Cerebellar nuclear complex (tissue), 1 donor: ENCODE results near the gene A2M.

Experiments
- DNase-seq, 2 experiments: peaks; one replicate each; lab custom pipeline; 2025; lab: John Stamatoyannopoulos, UW

The A2M gene

DNA sequence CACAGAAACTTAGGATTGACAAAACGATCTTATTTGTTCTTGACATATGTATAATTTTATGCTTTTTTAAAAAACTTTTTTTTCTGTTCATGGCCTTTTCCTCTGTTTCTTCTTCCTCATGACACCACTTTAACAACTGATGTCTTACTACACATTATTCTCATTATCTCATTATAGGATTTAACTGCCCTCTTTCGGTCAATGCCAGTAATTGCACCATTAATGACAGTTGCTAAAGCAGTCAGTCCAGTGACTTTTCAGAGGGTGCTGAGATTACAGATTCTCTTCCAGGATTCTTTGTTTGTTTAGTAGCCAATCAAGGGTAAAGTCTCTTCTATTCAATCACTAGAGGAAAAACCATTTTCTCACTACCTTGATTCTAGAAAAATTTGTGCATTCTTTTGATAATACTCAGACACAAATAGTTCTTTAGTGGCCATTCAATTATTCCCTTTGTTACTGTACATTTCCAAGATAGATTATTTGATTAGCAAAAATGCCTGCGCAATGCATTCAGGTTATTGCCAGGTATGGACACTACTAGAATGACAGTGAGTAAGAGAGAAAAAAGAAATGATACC, 76.2 kb downstream of the A2M start:
- DNase-seq = peak in 1 of 2 experiments; percentile 16

DNA sequence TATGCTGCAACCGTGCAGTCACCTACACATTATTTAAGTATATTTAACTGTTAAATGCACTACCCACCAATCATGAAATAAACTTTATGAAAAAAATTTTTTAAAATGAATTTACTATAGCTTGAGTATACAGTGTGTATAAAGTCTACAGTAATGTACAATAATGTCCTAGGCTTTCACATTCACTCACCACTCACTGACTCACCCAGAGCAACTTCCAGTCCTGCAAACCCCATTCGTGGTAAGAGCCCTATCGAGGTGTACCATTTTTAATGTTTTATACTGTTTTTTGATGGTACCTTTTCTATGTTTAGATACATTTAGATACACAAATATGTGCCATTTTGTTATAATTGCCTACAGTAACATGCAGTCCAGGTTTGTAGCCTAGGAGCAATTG, 78.3 kb downstream of the A2M start:
- DNase-seq = no peak

- DNase-seq = no peak
These were observed 79.5 kb downstream of the A2M start for GRCh38 chr12:9036227-9036626.

- DNase-seq = no peak
These were observed 81.6 kb downstream of the A2M start for GRCh38 chr12:9034095-9034494.

DNA sequence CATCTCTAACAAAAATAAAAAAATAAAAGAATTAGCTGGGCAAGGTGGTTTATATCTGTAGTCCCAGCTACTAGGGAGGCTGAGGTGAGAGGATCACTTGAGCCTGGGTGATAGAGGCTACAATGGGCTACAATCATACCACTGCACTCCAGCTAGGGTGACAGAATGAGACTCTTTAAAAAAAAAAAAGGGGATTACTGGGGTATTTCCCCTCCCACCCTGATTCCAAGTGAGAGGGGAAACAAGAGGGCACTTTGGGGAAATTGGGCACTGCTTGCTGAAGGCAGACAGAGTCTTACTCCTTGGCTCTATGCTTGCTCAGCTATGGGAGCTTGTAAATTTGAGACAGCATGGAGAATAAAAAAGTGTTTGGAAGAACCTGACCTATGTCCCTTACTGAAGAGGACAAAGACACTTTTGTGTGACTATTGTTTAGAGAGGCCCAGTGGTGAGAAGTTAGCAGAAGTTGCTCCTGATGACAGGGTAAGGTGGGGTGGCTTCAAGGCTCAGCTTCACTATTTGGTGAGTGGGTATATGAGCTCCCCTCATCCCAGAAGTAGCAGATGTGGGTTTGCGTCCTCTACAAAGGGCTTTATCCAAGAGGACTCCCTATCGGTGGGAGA, 82.3 kb downstream of the A2M start:
- DNase-seq = no peak

DNA sequence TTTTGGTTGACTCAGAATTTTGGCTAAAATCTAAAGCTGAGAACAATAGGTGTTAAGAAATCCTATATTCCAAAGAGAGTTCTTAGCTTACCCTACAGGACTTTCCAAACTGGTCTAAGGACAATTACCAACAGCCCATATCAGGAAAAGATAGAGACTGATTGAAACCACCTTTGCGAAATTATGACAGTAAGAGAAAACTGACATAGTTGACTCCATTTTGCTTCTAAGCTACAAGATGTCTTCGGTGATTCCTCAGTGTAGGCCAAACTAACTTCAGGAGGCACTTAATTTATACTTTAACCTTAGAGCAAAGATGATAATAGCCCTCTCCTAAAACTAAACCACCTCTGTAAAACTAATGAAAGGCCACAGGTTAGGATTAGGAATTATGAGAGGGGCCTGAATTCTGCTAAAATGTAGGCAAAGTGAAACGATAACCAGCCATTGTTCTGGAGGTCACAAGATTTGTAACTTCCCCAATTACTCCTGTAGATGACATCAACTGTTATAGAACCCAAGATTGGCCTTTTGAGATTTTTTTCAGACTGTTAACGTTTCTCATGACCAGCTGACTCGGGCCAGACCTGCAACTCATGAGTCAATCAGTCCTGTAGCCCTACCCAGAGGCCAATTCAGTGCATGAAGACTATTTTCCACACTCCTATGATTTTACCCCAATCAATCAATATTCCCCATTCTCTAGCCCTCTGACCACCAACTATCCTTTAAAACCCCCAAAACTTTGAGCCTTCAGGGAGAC, 83.3 kb downstream of the A2M start:
- DNase-seq = no peak

- no peak for DNase-seq
These were observed 84.9 kb downstream of the A2M start for GRCh38 chr12:9030776-9031175.

DNA sequence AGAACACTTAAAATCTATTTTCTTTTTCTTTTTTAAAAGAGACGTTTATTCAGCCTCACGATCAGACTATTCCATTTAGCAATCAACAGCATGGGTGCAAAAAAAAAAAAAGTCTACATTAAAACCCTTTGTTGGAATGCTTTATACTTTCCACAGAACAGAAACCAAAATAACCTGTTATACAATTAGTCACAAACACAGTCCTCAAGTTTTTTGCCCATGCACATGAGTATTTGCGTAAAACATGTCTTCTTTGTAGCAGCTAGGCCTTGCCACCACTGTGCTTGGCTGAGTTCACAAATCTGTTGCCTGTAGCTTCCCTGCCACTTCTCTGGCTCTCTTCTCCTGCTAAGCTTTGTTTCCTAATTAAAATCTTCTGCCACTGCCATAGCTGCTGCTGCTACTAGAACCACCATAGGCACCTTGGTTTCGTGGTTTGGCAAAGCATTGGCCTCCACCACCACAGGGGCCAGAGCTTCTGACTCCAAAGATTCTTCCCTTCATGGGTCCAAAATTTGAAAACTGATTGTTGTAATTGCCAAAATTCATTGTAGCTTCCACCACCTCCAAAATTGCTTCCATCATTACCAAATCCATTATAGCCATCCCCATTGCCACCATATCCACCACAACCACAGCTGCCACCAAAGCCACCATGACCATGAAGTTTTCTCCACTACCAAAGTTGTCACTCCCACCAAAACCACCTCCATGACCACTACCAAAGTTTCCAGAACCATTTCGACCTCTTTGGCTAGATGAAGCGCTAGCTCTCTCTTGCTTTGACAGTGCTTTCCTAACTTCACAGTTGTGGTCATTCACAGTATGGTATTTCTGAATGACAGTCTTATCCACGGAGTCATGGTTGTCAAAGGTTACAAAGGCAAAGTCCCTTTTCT, 88.3 kb downstream of the A2M start:
- no peak for DNase-seq

GRCh38 chr12:9024512-9024911, 91.2 kb downstream of the A2M start:
- no peak for DNase-seq

GRCh38 chr12:9022592-9022991, 93.1 kb downstream of the A2M start:
- no peak for DNase-seq
